Spleen (tissue), 11 donors: ENCODE data around the gene MOB3B. TPM values are rescaled to one million over a fixed set of nuclear protein-coding genes. Genes with fewer than 3 reads are reported as not detected.

ENCODE experiments used
- DNase-seq: peaks from one replicate; pipeline ENCODE4 v3.0.0-alpha.2; 2020
- H3K27ac ChIP-seq, 8 donors: fragments of 200-600 bp; sonication (generic) in 7 of 8; 1 replicate in 4 of 8; 2 replicates in 4 of 8; pipeline versions ENCODE4 v1.5.0 to v1.8.0; 2016 to 2021; ENCODE audit warnings: inconsistent platforms in 4 of 8, mild to moderate bottlenecking in 4 of 8, moderate library complexity in 1 of 8
- H3K27me3 ChIP-seq, 7 donors: fragments of 200-600 bp; sonication (generic) in 6 of 7; replicated peaks in 1 of 7; 1 replicate in 4 of 7; 2 replicates in 3 of 7; pipeline versions ENCODE4 v1.5.0 to v1.8.0; 2016 to 2021; ENCODE audit warnings: inconsistent platforms in 3 of 7, mild to moderate bottlenecking in 1 of 7
- H3K36me3 ChIP-seq, 6 donors: fragments of 200-600 bp; sonication (generic) in 5 of 6; 1 replicate in 4 of 6; 2 replicates in 2 of 6; pipeline versions ENCODE4 v1.5.0 to v1.8.0; 2016 to 2021; ENCODE audit warnings: inconsistent platforms in 2 of 6
- H3K4me1 ChIP-seq, 6 donors: fragments of 200-600 bp; sonication (generic) in 5 of 6; 1 replicate in 3 of 6; 2 replicates in 3 of 6; pipeline versions ENCODE4 v1.5.0 to v1.8.0; 2016 to 2021; ENCODE audit warnings: inconsistent platforms in 3 of 6
- H3K4me3 ChIP-seq, 8 donors: fragments of 200-600 bp; sonication (generic) in 7 of 8; 1 replicate in 4 of 8; 2 replicates in 4 of 8; pipeline versions ENCODE4 v1.5.0 to v1.8.0; 2016 to 2021; ENCODE audit warnings: inconsistent platforms in 4 of 8, mild to moderate bottlenecking in 4 of 8, moderate library complexity in 2 of 8
- H3K9me3 ChIP-seq, 8 donors: fragments of 200-600 bp; sonication (generic) in 7 of 8; 1 replicate in 4 of 8; 2 replicates in 4 of 8; pipeline versions ENCODE4 v1.5.0 to v1.8.0; 2016 to 2021; ENCODE audit warnings: inconsistent platforms in 4 of 8
- POLR2A ChIP-seq, 3 donors: fragments of 450-650 bp; IDR thresholded peaks; one replicate each; pipeline ENCODE4 v1.5.1; 2017; ENCODE audit warnings: antibody characterized with exemption in 3 of 3, mild to moderate bottlenecking in 1 of 3
- POLR2AphosphoS5 ChIP-seq, 3 donors: sonication (generic); formaldehyde crosslinking; IDR thresholded peaks; one replicate each; pipeline ENCODE4 v1.5.1; 2017; ENCODE audit warnings: antibody characterized with exemption in 3 of 3
- WGBS, 5 donors: extraction: QIAGEN DNeasy Blood & Tissue Kit in 3 of 5; methylation state at CpG; one replicate each; pipeline versions ENCODE4 v1.1.5 to v1.1.7; 2013 to 2018; 5-methylcytosine and 5-hydroxymethylcytosine counted together
- intact Hi-C: fragments of 100-400 bp; cut with DNase I; formaldehyde crosslinking; loops from one replicate; pipeline ENCODE4 v1.15.0; 2023; ENCODE audit warnings: low total_unique reads
- polyA plus RNA-seq, 3 donors: library from polyadenylated mRNA; stranded (reverse); fragments of 200-250 nt; gene quantifications; one replicate each; pipeline ENCODE4 v1.2.1, GENCODE V29; 2013
- total RNA-seq, 7 donors: library from RNA; depleted of rRNA in 3 of 7; stranded (reverse); fragments of >200 nt in 3 of 7; fragmentation: NEBNext Ultra II Directional in 4 of 7; extraction: Animal tissue kit (Norgen Biotek cat#: 25700) in 4 of 7; gene quantifications; one replicate each; pipeline versions ENCODE4 v1.1.0 to v1.2.1, GENCODE V29; 2016 to 2021
- TF ChIP-seq, protein P1 (sequence below), 11 experiments: fragments of 200-600 bp in 7 of 11; fragments of 450-650 bp in 4 of 11; sonication (generic) in 4 of 11; IDR thresholded peaks in 8 of 11; conservative IDR thresholded peaks in 3 of 11; 1 replicate in 7 of 11; 2 replicates in 4 of 11; pipeline versions ENCODE4 v1.4.0 to v1.8.0; 2016 to 2021; ENCODE audit warnings: antibody characterized with exemption in 11 of 11, inconsistent platforms in 4 of 11, mild to moderate bottlenecking in 1 of 11
- donor health status: healthy with polysubstance abuse.
- donor health status: DM: no; HTN: no; CAD: no; lungs with moderate emphysema.
- donor health status: DM: no; HTN: no; CAD: no.
- donor health status: Bipolar disorder and iron deficiency.
- donor health status: healthy.
- donor health status: DM: no; HTN: no; CAD: no.
- donor health status: DM: yes; HTN: yes; CAD: no.

MOB3B gene
- total and polyA plus RNA-seq, 10 donors: 9.4 to 27.7 (median 19.9) TPM

DNA sequence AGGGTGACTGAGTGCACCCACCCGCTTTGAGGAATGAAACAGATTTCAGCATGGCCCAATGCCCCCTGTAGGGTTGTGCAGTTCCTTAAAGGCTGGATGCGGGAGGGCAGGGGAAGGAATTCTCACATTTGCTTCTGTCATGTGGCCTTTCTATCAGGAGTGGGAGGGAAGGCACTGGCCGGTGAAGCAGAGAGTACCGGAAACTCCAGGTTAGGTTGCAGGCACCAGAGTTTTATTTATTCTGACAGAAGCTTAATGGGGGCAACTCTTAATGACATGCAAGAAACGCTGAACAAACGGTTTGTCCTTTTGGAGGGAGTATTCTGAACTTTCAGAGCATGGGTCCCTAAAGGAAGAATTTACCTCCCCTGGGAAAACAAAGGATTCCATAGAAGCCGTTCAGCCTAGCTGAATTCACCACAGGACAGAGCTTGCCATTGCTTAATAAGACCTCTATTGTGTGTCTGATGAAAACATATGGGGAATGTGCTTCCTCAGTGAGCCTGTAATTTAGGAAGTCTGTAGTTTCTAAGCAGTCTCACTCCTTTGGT is 188.6 kb downstream of the MOB3B start:
- TF ChIP-seq POLR2A (IDR thresholded peaks at IDR 0.05) (no peak), POLR2AphosphoS5 (IDR thresholded peaks at IDR 0.05) (no peak)
- TF ChIP-seq, protein P1, sequence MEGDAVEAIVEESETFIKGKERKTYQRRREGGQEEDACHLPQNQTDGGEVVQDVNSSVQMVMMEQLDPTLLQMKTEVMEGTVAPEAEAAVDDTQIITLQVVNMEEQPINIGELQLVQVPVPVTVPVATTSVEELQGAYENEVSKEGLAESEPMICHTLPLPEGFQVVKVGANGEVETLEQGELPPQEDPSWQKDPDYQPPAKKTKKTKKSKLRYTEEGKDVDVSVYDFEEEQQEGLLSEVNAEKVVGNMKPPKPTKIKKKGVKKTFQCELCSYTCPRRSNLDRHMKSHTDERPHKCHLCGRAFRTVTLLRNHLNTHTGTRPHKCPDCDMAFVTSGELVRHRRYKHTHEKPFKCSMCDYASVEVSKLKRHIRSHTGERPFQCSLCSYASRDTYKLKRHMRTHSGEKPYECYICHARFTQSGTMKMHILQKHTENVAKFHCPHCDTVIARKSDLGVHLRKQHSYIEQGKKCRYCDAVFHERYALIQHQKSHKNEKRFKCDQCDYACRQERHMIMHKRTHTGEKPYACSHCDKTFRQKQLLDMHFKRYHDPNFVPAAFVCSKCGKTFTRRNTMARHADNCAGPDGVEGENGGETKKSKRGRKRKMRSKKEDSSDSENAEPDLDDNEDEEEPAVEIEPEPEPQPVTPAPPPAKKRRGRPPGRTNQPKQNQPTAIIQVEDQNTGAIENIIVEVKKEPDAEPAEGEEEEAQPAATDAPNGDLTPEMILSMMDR (IDR thresholded peaks at IDR 0.05 in 8 of 11, conservative IDR thresholded peaks at IDR 0.05 in 3 of 11): no peak
- no peak for DNase-seq
- Histone ChIP-seq H3K4me1 (peaks cover 14 to 61% (median 39%) of the 10 kb centered on the region in 6 donors), H3K36me3 (no peaks in the 10 kb centered on the region), H3K27ac (peak overlapping the region in 6 of 8 donors; percentile 16 to 48 (median 39)), H3K4me3 (no peak overlapping the region), H3K9me3 (no peaks in the 10 kb centered on the region), H3K27me3 (no peaks in the 10 kb centered on the region)
- intact Hi-C loops: no loop called here
- WGBS, 5 donors: 75 to 88% (median 78%) methylated on average over 7 of the region's 7 CpGs

DNA sequence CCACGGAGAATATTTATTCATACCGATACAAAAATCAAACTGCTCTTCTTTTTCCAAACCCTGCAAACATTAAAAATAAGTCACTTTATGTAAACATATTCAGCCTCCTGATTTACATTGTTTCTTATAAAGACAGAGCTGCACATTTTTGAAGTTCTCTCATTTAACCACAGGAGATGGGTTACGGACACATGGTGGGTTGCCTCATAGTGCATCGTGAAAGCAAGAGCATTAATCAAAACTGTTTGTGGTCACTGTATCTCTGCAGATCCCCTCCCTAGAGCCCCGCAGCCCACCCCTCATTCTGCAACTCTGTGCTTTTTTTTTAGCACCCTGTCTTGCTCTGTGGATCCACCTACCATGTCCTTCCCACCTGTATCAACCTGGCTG is 189.3 kb downstream of the MOB3B start:
- Histone ChIP-seq H3K27me3 (no peaks in the 10 kb centered on the region), H3K27ac (peak overlapping the region in 3 of 8 donors; percentile 12 to 61 (median 53)), H3K4me3 (no peak overlapping the region), H3K36me3 (no peaks in the 10 kb centered on the region), H3K9me3 (no peaks in the 10 kb centered on the region), H3K4me1 (peaks cover 14 to 67% (median 39%) of the 10 kb centered on the region in 6 donors)
- TF ChIP-seq, protein P1 (IDR thresholded peaks at IDR 0.05 in 8 of 11, conservative IDR thresholded peaks at IDR 0.05 in 3 of 11): no peak
- TF ChIP-seq POLR2AphosphoS5 (IDR thresholded peaks at IDR 0.05): no peak
- no peak for TF ChIP-seq POLR2A (IDR thresholded peaks at IDR 0.05)
- 67 to 79% (median 77%) methylated on average over 5 of the region's 5 CpGs for WGBS, 5 donors
- DNase-seq: no peak
- intact Hi-C loops: no loop called here

DNA sequence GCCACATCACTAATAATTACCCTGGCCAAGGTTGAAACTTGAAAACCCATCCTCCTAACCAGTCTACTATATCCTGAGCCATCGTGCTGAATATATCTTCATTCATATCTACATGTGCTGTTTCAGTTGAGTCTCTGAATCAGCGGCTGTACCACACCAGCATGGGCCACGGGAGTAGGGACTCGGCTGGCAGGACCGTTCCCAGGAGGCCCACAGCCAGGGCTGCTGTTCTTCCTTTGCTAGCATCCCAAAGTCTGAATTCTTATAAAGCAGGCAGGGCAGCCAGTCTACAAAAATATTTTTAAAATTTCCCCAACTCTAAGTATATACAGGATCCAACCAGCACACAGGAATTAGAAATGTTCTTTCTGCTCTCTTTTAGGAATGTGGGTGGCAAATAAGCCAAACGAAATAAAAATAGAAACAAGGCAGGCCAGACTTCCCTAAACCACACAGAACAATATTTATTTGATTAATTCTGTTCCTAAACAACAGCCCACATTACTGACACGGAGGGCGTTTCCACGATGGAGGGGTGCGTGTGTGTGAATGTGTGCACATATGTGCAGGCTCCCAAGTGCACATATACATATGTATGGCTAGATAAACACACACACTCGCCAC is 189.8 kb downstream of the MOB3B start:
- peaks cover 14 to 67% (median 39%) of the 10 kb centered on the region in 6 donors for H3K4me1 ChIP-seq
- H3K4me3 ChIP-seq: no peak overlapping the region
- no peaks in the 10 kb centered on the region for H3K9me3 ChIP-seq
- peak overlapping the region in 6 of 8 donors; percentile 12 to 61 (median 34) for H3K27ac ChIP-seq
- 57 to 77% (median 68%) methylated on average over 11 of the region's 11 CpGs for WGBS, 5 donors
- H3K27me3 ChIP-seq: no peaks in the 10 kb centered on the region
- no peak for DNase-seq
- H3K36me3 ChIP-seq: no peaks in the 10 kb centered on the region
- intact Hi-C loops: no loop called here
- TF ChIP-seq POLR2A (IDR thresholded peaks at IDR 0.05) (no peak), POLR2AphosphoS5 (IDR thresholded peaks at IDR 0.05) (no peak)
- TF ChIP-seq, protein P1 (IDR thresholded peaks at IDR 0.05 in 8 of 11, conservative IDR thresholded peaks at IDR 0.05 in 3 of 11): no peak

DNA sequence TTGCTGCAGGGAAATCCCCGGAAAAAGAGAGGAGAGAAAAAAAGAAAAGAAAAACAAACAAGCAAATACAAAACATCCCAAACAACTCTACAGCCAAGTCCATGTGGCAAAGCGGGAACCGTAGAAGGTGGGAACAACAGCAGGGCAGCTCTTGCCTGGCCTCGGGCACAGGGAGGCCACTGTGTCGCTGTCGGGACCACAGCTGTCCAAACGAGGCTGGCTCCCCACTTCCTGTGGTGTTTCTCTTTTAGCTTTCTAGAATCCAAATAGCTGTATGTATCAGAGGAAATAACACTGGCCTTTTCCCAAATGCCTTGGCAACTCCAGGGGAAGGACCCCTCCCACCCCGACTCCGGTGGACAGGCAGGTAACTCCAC is 191.1 kb downstream of the MOB3B start:
- no peaks in the 10 kb centered on the region for H3K27me3 ChIP-seq
- DNase-seq: no peak
- TF ChIP-seq POLR2AphosphoS5 (IDR thresholded peaks at IDR 0.05) (peak in 1 of 3 donors; percentile 17), POLR2A (IDR thresholded peaks at IDR 0.05) (no peak)
- TF ChIP-seq, protein P1 (IDR thresholded peaks at IDR 0.05 in 8 of 11, conservative IDR thresholded peaks at IDR 0.05 in 3 of 11): no peak
- no peaks in the 10 kb centered on the region for H3K36me3 ChIP-seq
- intact Hi-C loops: no loop called here
- peak overlapping the region in 7 of 8 donors; percentile 11 to 61 (median 42) for H3K27ac ChIP-seq
- H3K9me3 ChIP-seq: no peaks in the 10 kb centered on the region
- H3K4me3 ChIP-seq: no peak overlapping the region
- H3K4me1 ChIP-seq: peaks cover 14 to 72% (median 43%) of the 10 kb centered on the region in 6 donors
- 46 to 63% (median 54%) methylated on average over 9 of the region's 9 CpGs for WGBS, 5 donors
